Astrocyte (in vitro differentiated cells and primary cell): Measurements from ENCODE around the gene GABRB1. TPM values are rescaled to one million over a fixed set of nuclear protein-coding genes. Genes with fewer than 3 reads are reported as not detected.

Source experiments
- DNase-seq: peaks from one replicate; pipeline ENCODE4 v3.0.0-alpha.2; 2010; ENCODE audit warnings: low read depth
- FAIRE-seq: peaks from 2 replicates; lab custom pipeline; 2011; peaks lifted over from hg19 to GRCh38; lab: Jason Lieb, UNC
- H2AFZ ChIP-seq: 2 replicates; pipeline ENCODE4 v1.6.0; 2012; ENCODE audit warnings: low read depth, low read length, inconsistent platforms
- H3K27ac ChIP-seq: 2 replicates; pipeline ENCODE4 v1.5.1; 2011; ENCODE audit warnings: low read depth, low read length, inconsistent platforms
- H3K27me3 ChIP-seq: 2 replicates; pipeline ENCODE4 v1.6.0; 2011; ENCODE audit warnings: low read length, inconsistent platforms; ENCODE audit not compliant: insufficient read depth
- H3K36me3 ChIP-seq: 2 replicates; pipeline ENCODE4 v1.5.1; 2011; ENCODE audit warnings: low read length, inconsistent platforms; ENCODE audit not compliant: insufficient read depth
- H3K4me1 ChIP-seq: 2 replicates; pipeline ENCODE4 v1.5.1; 2011; ENCODE audit warnings: low read length, inconsistent platforms; ENCODE audit not compliant: insufficient read depth
- H3K4me2 ChIP-seq: 2 replicates; pipeline ENCODE4 v1.6.0; 2012; ENCODE audit warnings: low read length, inconsistent platforms
- H3K4me3 ChIP-seq: 2 replicates; pipeline ENCODE4 v1.5.1; 2011; ENCODE audit warnings: low read depth, mild to moderate bottlenecking, low read length, inconsistent platforms; ENCODE audit not compliant: insufficient read depth
- H3K79me2 ChIP-seq: 2 replicates; pipeline ENCODE4 v1.6.0; 2012; ENCODE audit warnings: mild to moderate bottlenecking, low read length, inconsistent platforms; ENCODE audit not compliant: insufficient read depth
- H3K9ac ChIP-seq: 2 replicates; pipeline ENCODE4 v1.6.0; 2012; ENCODE audit warnings: mild to moderate bottlenecking, low read length, inconsistent platforms
- H3K9me3 ChIP-seq: 2 replicates; pipeline ENCODE4 v1.5.1; 2012; ENCODE audit warnings: low read depth, mild to moderate bottlenecking, low read length, inconsistent platforms; ENCODE audit not compliant: insufficient read depth
- H4K20me1 ChIP-seq: 2 replicates; pipeline ENCODE4 v1.6.0; 2012; ENCODE audit warnings: low read length, inconsistent platforms; ENCODE audit not compliant: insufficient read depth
- H3K27ac Mint-ChIP-seq: one replicate; pipeline ENCODE4 v1.8.0; 2021; ENCODE audit warnings: mild to moderate bottlenecking, mixed read lengths; ENCODE audit not compliant: unreplicated experiment
- H3K27me3 Mint-ChIP-seq: one replicate; pipeline ENCODE4 v1.8.0; 2021; ENCODE audit warnings: low read depth, mixed read lengths; ENCODE audit not compliant: unreplicated experiment
- H3K36me3 Mint-ChIP-seq: one replicate; pipeline ENCODE4 v1.8.0; 2021; ENCODE audit warnings: low read depth, mixed read lengths; ENCODE audit not compliant: unreplicated experiment
- H3K4me1 Mint-ChIP-seq: one replicate; pipeline ENCODE4 v1.8.0; 2021; ENCODE audit warnings: low read depth, mixed read lengths; ENCODE audit not compliant: unreplicated experiment
- H3K4me3 Mint-ChIP-seq: one replicate; pipeline ENCODE4 v1.8.0; 2021; ENCODE audit warnings: mild to moderate bottlenecking, moderate library complexity, mixed read lengths; ENCODE audit not compliant: unreplicated experiment
- H3K9me3 Mint-ChIP-seq: one replicate; pipeline ENCODE4 v1.8.0; 2021; ENCODE audit warnings: mild to moderate bottlenecking, mixed read lengths; ENCODE audit not compliant: unreplicated experiment
- EZH2 ChIP-seq: IDR thresholded peaks from 2 replicates; pipeline ENCODE4 v1.6.1; 2012; ENCODE audit warnings: mild to moderate bottlenecking, low read length, inconsistent platforms; ENCODE audit not compliant: insufficient read depth
- total RNA-seq: library from RNA; stranded (reverse); gene quantifications from 2 replicates; pipeline ENCODE4 v1.2.1, GENCODE V29; 2021
- TF ChIP-seq, protein P1 (sequence below): IDR thresholded peaks from 2 replicates; pipeline ENCODE4 v1.5.1; 2011; ENCODE audit warnings: low read depth, mild to moderate bottlenecking, inconsistent platforms, low read length, moderate library complexity; ENCODE audit not compliant: insufficient read depth

GABRB1 gene
- total RNA-seq, 1 donor from 2014 or later: not detected

DNA sequence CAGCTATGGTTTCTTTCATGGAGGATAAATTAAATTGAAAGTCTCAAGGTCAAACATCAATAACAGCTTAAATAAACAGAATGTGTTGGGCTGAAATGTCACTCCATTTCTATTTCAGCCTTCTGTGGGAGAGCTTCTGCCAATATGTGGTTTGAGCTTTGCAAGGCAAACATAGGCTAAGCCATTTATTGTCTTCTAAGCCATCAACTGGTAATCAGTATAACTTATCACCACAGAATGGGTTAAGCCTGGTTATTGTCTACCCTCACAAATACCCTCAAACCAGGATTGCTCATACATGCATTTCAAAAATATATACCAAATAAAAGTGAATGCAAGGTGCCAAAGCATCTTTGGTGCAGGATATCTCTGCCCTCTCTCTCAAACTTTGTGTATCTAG is 52.7 kb downstream of the GABRB1 start:
- DNase-seq (no peak), FAIRE-seq (no peak)
- H3K27me3 ChIP-seq: no peaks in the 10 kb centered on the region
- H3K36me3 Mint-ChIP-seq: no peaks in the 10 kb centered on the region
- H3K4me1 Mint-ChIP-seq: peaks cover 4% of the 10 kb centered on the region
- no peaks in the 10 kb centered on the region for H3K36me3 ChIP-seq
- H3K79me2 ChIP-seq: no peaks in the 10 kb centered on the region
- no peak overlapping the region for H3K9ac ChIP-seq
- H3K4me1 ChIP-seq: no peaks in the 10 kb centered on the region
- no peak overlapping the region for H3K4me3 Mint-ChIP-seq
- no peaks in the 10 kb centered on the region for H3K9me3 ChIP-seq
- H3K9me3 Mint-ChIP-seq: no peaks in the 10 kb centered on the region
- H4K20me1 ChIP-seq: no peaks in the 10 kb centered on the region
- H2AFZ ChIP-seq: no peak overlapping the region
- H3K27ac Mint-ChIP-seq: no peak overlapping the region
- H3K4me3 ChIP-seq: no peak overlapping the region
- H3K4me2 ChIP-seq: no peak overlapping the region
- H3K27ac ChIP-seq: no peak overlapping the region
- no peak for TF ChIP-seq EZH2
- TF ChIP-seq, protein P1, sequence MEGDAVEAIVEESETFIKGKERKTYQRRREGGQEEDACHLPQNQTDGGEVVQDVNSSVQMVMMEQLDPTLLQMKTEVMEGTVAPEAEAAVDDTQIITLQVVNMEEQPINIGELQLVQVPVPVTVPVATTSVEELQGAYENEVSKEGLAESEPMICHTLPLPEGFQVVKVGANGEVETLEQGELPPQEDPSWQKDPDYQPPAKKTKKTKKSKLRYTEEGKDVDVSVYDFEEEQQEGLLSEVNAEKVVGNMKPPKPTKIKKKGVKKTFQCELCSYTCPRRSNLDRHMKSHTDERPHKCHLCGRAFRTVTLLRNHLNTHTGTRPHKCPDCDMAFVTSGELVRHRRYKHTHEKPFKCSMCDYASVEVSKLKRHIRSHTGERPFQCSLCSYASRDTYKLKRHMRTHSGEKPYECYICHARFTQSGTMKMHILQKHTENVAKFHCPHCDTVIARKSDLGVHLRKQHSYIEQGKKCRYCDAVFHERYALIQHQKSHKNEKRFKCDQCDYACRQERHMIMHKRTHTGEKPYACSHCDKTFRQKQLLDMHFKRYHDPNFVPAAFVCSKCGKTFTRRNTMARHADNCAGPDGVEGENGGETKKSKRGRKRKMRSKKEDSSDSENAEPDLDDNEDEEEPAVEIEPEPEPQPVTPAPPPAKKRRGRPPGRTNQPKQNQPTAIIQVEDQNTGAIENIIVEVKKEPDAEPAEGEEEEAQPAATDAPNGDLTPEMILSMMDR: no peak
- no peaks in the 10 kb centered on the region for H3K27me3 Mint-ChIP-seq

DNA sequence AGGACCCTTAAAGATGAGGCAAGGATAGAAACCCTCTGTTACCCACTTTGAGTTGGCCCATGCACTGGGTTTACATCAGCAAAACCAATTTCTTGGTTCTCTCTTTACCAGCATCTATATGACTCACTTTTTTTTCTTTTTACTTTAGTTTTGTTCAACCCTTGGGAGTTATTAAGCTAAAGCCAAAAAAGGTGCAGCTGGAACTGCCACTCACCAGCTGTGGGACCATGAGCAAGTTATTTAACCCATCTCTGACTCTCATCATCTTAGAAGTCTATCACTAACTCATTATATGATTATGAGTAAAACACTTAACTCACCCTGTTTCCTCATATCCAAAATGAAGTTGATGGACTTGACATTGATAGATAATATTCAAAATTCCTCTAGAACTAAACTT is 53.4 kb downstream of the GABRB1 start:
- FAIRE-seq: no peak
- Mint-ChIP-seq H3K4me3 (no peak overlapping the region), H3K36me3 (no peaks in the 10 kb centered on the region), H3K27ac (no peak overlapping the region), H3K4me1 (peaks cover 4% of the 10 kb centered on the region), H3K27me3 (no peaks in the 10 kb centered on the region), H3K9me3 (no peaks in the 10 kb centered on the region)
- Histone ChIP-seq H3K4me1 (no peaks in the 10 kb centered on the region), H3K9me3 (no peaks in the 10 kb centered on the region), H3K4me2 (no peak overlapping the region), H3K27ac (no peak overlapping the region), H3K36me3 (no peaks in the 10 kb centered on the region), H4K20me1 (no peaks in the 10 kb centered on the region), H2AFZ (no peak overlapping the region), H3K79me2 (no peaks in the 10 kb centered on the region), H3K4me3 (no peak overlapping the region), H3K27me3 (no peaks in the 10 kb centered on the region), H3K9ac (no peak overlapping the region)
- TF ChIP-seq, protein P1: no peak
- no peak for TF ChIP-seq EZH2
- no peak for DNase-seq

DNA sequence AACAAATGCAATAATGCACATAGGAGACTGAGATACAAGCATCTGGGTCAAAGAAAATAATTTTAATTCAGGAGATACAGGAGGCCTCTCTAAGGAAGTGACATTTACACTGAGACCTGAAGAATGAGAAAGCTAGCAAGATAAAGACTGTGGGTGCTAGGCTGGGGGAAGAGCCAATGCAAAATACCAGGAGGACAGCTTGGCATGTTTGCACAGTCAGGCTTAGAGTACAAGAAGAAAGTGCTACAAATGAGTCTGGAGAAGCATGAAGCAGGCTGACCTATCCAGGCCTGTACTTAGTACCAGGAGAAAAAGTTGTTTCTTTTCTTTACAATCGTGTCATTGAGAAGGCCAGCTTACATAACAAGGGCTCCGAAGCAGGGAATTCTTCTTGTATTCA is 56.9 kb downstream of the GABRB1 start:
- Histone ChIP-seq H3K27ac (no peak overlapping the region), H3K9me3 (no peaks in the 10 kb centered on the region), H2AFZ (no peak overlapping the region), H3K9ac (no peak overlapping the region), H3K27me3 (no peaks in the 10 kb centered on the region), H3K4me3 (no peak overlapping the region), H3K4me2 (no peak overlapping the region), H3K4me1 (no peaks in the 10 kb centered on the region), H4K20me1 (no peaks in the 10 kb centered on the region), H3K36me3 (no peaks in the 10 kb centered on the region), H3K79me2 (no peaks in the 10 kb centered on the region)
- no peaks in the 10 kb centered on the region for H3K27me3 Mint-ChIP-seq
- H3K36me3 Mint-ChIP-seq: no peaks in the 10 kb centered on the region
- H3K9me3 Mint-ChIP-seq: no peaks in the 10 kb centered on the region
- H3K27ac Mint-ChIP-seq: no peak overlapping the region
- DNase-seq (no peak), FAIRE-seq (no peak)
- no peak overlapping the region for H3K4me3 Mint-ChIP-seq
- TF ChIP-seq, protein P1: no peak
- TF ChIP-seq EZH2: no peak
- peaks cover 4% of the 10 kb centered on the region for H3K4me1 Mint-ChIP-seq
